ENCODE data around the gene NUMA1. TPM values are rescaled to one million over a fixed set of nuclear protein-coding genes. Genes with fewer than 3 reads are reported as not detected.

Gene NUMA1
- total RNA-seq, 2 donors from 2014 or later, result 130 to 132 TPM

DNA sequence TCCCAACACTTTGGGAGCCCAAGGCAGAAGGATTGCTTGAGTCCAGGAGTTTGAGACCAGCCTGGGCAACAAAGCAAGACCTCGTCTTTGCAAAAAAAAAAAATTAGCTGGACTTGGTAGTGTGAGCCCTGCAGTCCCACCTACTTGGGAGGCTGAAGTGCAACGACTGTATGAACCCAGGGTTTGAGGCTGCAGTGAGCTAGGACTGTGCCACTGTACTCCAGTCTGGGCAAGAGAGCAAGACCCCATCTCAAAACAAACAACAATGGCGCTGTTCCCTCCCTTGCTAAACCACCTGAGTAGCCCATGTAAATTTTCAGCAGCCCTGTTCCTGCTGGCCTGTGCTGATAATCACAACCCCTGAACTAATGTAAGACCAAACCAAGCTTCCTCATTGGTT, 19.7 kb upstream of the NUMA1 start:
- no peak overlapping the region for H3K27ac ChIP-seq (ENCODE audit: low read depth, low read length)
- no peaks in the 10 kb centered on the region for H3K27me3 ChIP-seq (ENCODE audit: control insufficient read depth, insufficient read depth, low read length, poor library complexity, severe bottlenecking)
- DNase-seq, result no peak
- TF ChIP-seq, protein P1, sequence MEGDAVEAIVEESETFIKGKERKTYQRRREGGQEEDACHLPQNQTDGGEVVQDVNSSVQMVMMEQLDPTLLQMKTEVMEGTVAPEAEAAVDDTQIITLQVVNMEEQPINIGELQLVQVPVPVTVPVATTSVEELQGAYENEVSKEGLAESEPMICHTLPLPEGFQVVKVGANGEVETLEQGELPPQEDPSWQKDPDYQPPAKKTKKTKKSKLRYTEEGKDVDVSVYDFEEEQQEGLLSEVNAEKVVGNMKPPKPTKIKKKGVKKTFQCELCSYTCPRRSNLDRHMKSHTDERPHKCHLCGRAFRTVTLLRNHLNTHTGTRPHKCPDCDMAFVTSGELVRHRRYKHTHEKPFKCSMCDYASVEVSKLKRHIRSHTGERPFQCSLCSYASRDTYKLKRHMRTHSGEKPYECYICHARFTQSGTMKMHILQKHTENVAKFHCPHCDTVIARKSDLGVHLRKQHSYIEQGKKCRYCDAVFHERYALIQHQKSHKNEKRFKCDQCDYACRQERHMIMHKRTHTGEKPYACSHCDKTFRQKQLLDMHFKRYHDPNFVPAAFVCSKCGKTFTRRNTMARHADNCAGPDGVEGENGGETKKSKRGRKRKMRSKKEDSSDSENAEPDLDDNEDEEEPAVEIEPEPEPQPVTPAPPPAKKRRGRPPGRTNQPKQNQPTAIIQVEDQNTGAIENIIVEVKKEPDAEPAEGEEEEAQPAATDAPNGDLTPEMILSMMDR (conservative IDR thresholded peaks at IDR 0.05), result no peak
- no peak overlapping the region for H3K4me3 ChIP-seq (ENCODE audit: low read length)
- no peaks in the 10 kb centered on the region for H3K4me1 ChIP-seq (ENCODE audit: control insufficient read depth, insufficient read depth, low read length)
- H3K36me3 ChIP-seq (ENCODE audit: control insufficient read depth, insufficient read depth, low read length), result peaks cover 53% of the 10 kb centered on the region
- Mint-ChIP-seq H3K4me1 (peaks cover 20% of the 10 kb centered on the region), H3K36me3 (ENCODE audit: low read depth) (peaks cover 46% of the 10 kb centered on the region), H3K4me3 (no peak overlapping the region), H3K27ac (no peak overlapping the region), H3K27me3 (ENCODE audit: insufficient read depth) (no peaks in the 10 kb centered on the region), H3K9me3 (peaks cover 3% of the 10 kb centered on the region)
- WGBS, 2 experiments (ENCODE audit: insufficient coverage in 1 of 2, insufficient read length in 1 of 2), result 89 to 93% methylated on average over 3 of the region's 3 CpGs
- H3K9ac ChIP-seq (ENCODE audit: extremely low read depth, low read length, poor library complexity, severe bottlenecking), result no peak overlapping the region
- no peaks in the 10 kb centered on the region for H3K9me3 ChIP-seq (ENCODE audit: control insufficient read depth, low read length)

DNA sequence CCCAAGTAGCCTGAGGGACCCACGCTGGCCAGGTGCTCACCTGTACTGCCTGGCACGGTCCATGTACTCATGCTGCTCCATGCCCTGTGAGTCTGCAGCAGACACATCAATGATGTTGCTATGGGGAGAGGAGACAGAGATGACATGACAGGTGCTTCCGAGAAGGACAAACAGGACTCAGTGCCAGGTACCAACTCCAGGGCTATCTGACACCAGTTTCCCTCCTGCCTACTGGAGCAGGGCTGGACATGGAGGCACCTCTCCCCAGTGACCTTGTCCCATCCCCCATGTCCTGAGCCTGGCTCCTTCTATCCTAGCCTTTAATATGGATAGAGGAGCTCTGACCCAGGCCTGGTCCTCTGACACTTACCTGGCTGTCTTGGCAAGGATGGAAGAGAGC, 18.4 kb upstream of the NUMA1 start:
- Mint-ChIP-seq H3K9me3 (peaks cover 3% of the 10 kb centered on the region), H3K4me1 (peaks cover 20% of the 10 kb centered on the region), H3K27me3 (ENCODE audit: insufficient read depth) (no peaks in the 10 kb centered on the region), H3K27ac (no peak overlapping the region), H3K36me3 (ENCODE audit: low read depth) (peaks cover 54% of the 10 kb centered on the region), H3K4me3 (no peak overlapping the region)
- H3K9me3 ChIP-seq (ENCODE audit: control insufficient read depth, low read length), result no peaks in the 10 kb centered on the region
- peaks cover 62% of the 10 kb centered on the region for H3K36me3 ChIP-seq (ENCODE audit: control insufficient read depth, insufficient read depth, low read length)
- H3K4me3 ChIP-seq (ENCODE audit: low read length), result no peak overlapping the region
- TF ChIP-seq, protein P1 (conservative IDR thresholded peaks at IDR 0.05), result no peak
- no peaks in the 10 kb centered on the region for H3K27me3 ChIP-seq (ENCODE audit: control insufficient read depth, insufficient read depth, low read length, poor library complexity, severe bottlenecking)
- H3K4me1 ChIP-seq (ENCODE audit: control insufficient read depth, insufficient read depth, low read length), result no peaks in the 10 kb centered on the region
- no peak for DNase-seq
- H3K9ac ChIP-seq (ENCODE audit: extremely low read depth, low read length, poor library complexity, severe bottlenecking), result no peak overlapping the region
- no peak overlapping the region for H3K27ac ChIP-seq (ENCODE audit: low read depth, low read length)
- 95 to 97% methylated on average over 2 to 3 of the region's 3 CpGs for WGBS, 2 experiments (ENCODE audit: insufficient coverage in 1 of 2, insufficient read length in 1 of 2)

DNA sequence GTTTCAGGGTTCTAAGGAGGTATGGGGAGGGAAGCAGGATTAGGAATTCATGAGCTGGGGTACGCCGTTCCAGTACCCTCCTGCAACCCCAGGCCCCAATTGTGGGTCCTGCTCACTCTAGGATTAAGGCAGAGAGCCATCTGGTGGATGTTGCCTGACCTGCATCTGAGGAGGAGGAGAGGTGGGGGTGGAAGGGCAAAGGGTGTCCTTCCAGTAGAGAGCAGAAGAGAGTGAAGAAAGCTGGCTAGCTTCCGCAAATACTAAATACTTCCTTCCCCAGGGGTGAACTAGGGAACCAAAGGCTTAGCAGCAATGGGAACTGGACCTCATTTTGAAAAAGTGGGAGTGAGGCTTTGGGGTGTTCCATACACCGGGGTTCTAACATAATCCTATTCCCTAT, 10.9 kb upstream of the NUMA1 start:
- no peak overlapping the region for H3K9ac ChIP-seq (ENCODE audit: extremely low read depth, low read length, poor library complexity, severe bottlenecking)
- Mint-ChIP-seq H3K27me3 (ENCODE audit: insufficient read depth) (no peaks in the 10 kb centered on the region), H3K27ac (peak overlapping the region; percentile 71), H3K4me1 (peaks cover 39% of the 10 kb centered on the region), H3K36me3 (ENCODE audit: low read depth) (peaks cover 14% of the 10 kb centered on the region), H3K9me3 (no peaks in the 10 kb centered on the region), H3K4me3 (no peak overlapping the region)
- peaks cover 28% of the 10 kb centered on the region for H3K4me1 ChIP-seq (ENCODE audit: control insufficient read depth, insufficient read depth, low read length)
- no peaks in the 10 kb centered on the region for H3K27me3 ChIP-seq (ENCODE audit: control insufficient read depth, insufficient read depth, low read length, poor library complexity, severe bottlenecking)
- peaks cover 12% of the 10 kb centered on the region for H3K36me3 ChIP-seq (ENCODE audit: control insufficient read depth, insufficient read depth, low read length)
- H3K9me3 ChIP-seq (ENCODE audit: control insufficient read depth, low read length), result no peaks in the 10 kb centered on the region
- TF ChIP-seq, protein P1 (conservative IDR thresholded peaks at IDR 0.05), result peak; percentile 93
- H3K27ac ChIP-seq (ENCODE audit: low read depth, low read length), result no peak overlapping the region
- WGBS, 2 experiments (ENCODE audit: insufficient coverage in 1 of 2, insufficient read length in 1 of 2), result 67 to 78% methylated on average over 2 to 3 of the region's 4 CpGs
- DNase-seq, result peak; percentile 95
- no peak overlapping the region for H3K4me3 ChIP-seq (ENCODE audit: low read length)
